HEK293T (cell line): ENCODE measurements around the gene BOD1.

ENCODE experiments used
- ARNT ChIP-seq: fragments of 450-650 bp; IDR thresholded peaks from 2 replicates; pipeline ENCODE4 v1.6.1; 2017; ENCODE audit warnings: mild to moderate bottlenecking
- BHLHE40 ChIP-seq: fragments of 450-650 bp; IDR thresholded peaks from 2 replicates; pipeline ENCODE4 v1.6.1; 2016; ENCODE audit warnings: mild to moderate bottlenecking, moderate library complexity, borderline replicate concordance
- CTBP1 ChIP-seq: fragments of 450-650 bp; IDR thresholded peaks from 2 replicates; pipeline ENCODE4 v1.6.1; 2016; ENCODE audit warnings: borderline replicate concordance
- ELF4 ChIP-seq: fragments of 450-650 bp; IDR thresholded peaks from 2 replicates; pipeline ENCODE4 v1.6.1; 2017; ENCODE audit warnings: antibody characterized with exemption
- FOXM1 ChIP-seq: fragments of 450-650 bp; IDR thresholded peaks from 2 replicates; pipeline ENCODE4 v1.6.1; 2017; ENCODE audit warnings: mild to moderate bottlenecking, borderline replicate concordance
- NFRKB ChIP-seq: fragments of 450-650 bp; IDR thresholded peaks from 2 replicates; pipeline ENCODE4 v1.6.1; 2016; ENCODE audit warnings: mild to moderate bottlenecking, moderate library complexity
- SP1 ChIP-seq: fragments of 450-650 bp; IDR thresholded peaks from 2 replicates; pipeline ENCODE4 v1.6.1; 2017
- SUZ12 ChIP-seq: fragments of 450-650 bp; IDR thresholded peaks from 2 replicates; pipeline ENCODE4 v1.6.1; 2016; ENCODE audit warnings: mild to moderate bottlenecking
- TF ChIP-seq, protein P1 (sequence below): fragments of 450-650 bp; IDR thresholded peaks from 2 replicates; pipeline ENCODE4 v1.6.1; 2016

GRCh38 chr5:173591056-173591514 lies 25.4 kb downstream of the BOD1 start:
- TF ChIP-seq ARNT (no peak), NFRKB (no peak), FOXM1 (no peak), SP1 (no peak), BHLHE40 (no peak), SUZ12 (no peak), CTBP1 (no peak), ELF4 (no peak)
- TF ChIP-seq, protein P1, sequence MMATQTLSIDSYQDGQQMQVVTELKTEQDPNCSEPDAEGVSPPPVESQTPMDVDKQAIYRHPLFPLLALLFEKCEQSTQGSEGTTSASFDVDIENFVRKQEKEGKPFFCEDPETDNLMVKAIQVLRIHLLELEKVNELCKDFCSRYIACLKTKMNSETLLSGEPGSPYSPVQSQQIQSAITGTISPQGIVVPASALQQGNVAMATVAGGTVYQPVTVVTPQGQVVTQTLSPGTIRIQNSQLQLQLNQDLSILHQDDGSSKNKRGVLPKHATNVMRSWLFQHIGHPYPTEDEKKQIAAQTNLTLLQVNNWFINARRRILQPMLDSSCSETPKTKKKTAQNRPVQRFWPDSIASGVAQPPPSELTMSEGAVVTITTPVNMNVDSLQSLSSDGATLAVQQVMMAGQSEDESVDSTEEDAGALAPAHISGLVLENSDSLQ = no peak
